SK-N-SH (cell line): ENCODE results near the gene DSG1. TPM values are rescaled to one million over a fixed set of nuclear protein-coding genes. Genes with fewer than 3 reads are reported as not detected.

Experiments used
- CTCF ChIA-PET: fragments of 300-600, 350-600 bp; formaldehyde crosslinking; extraction: SDS; loops from one replicate; lab custom pipeline; 2021; lab: Yijun Ruan, JAX
- POLR2A ChIA-PET: fragments of 350-600 bp; sonication (Branson Sonifier 250); formaldehyde crosslinking; extraction: SDS; loops from one replicate; lab custom pipeline; 2020; ENCODE audit warnings: antibody characterized with exemption, inconsistent platforms; lab: Yijun Ruan, JAX
- DNase-seq: peaks from one replicate; pipeline ENCODE4 v3.0.0; 2012
- H2AFZ ChIP-seq: fragments of 200-600 bp; sonication (generic); 2 replicates; pipeline ENCODE4 v1.8.1; 2016; ENCODE audit warnings: antibody characterized with exemption, mild to moderate bottlenecking, low read depth
- H3F3A ChIP-seq: fragments of 200-600 bp; sonication (generic); replicated peaks from 2 replicates; pipeline ENCODE3; 2016; ENCODE audit warnings: antibody characterized with exemption, mild to moderate bottlenecking; ENCODE audit not compliant: insufficient read depth
- H3K27ac ChIP-seq, 2 experiments: fragments of 200-500 bp in 1 of 2; fragments of 200-600 bp in 1 of 2; sonication (Bioruptor generic) in 1 of 2; sonication (generic), shearing (Covaris generic) in 1 of 2; 2 replicates each; pipeline versions ENCODE4 v1.5.1 to v1.6.1; 2014 to 2016; ENCODE audit warnings: low read depth in 2 of 2, inconsistent platforms in 1 of 2, low read length in 1 of 2, mild to moderate bottlenecking in 1 of 2, mixed read lengths in 1 of 2
- H3K27me3 ChIP-seq: fragments of 200-600 bp; sonication (generic), shearing (Covaris generic); 2 replicates; pipeline ENCODE4 v1.6.1; 2016; ENCODE audit warnings: mixed run types; ENCODE audit not compliant: insufficient read depth
- H3K36me3 ChIP-seq, 2 experiments: fragments of 200-500 bp in 1 of 2; fragments of 200-600 bp in 1 of 2; sonication (Bioruptor generic) in 1 of 2; sonication (generic) in 1 of 2; replicated peaks in 1 of 2; 2 replicates each; pipeline versions ENCODE3 to v1.5.1; 2014 to 2016; ENCODE audit warnings: low read length in 1 of 2, mild to moderate bottlenecking in 1 of 2; ENCODE audit not compliant: insufficient read depth in 2 of 2, control insufficient read depth in 1 of 2
- H3K4me1 ChIP-seq, 2 experiments: fragments of 200-500 bp in 1 of 2; fragments of 200-600 bp in 1 of 2; sonication (Bioruptor generic) in 1 of 2; sonication (generic), shearing (Covaris generic) in 1 of 2; 2 replicates each; pipeline versions ENCODE4 v1.5.1 to v1.6.1; 2014 to 2016; ENCODE audit warnings: low read depth in 1 of 2, low read length in 1 of 2, mixed run types in 1 of 2; ENCODE audit not compliant: insufficient read depth in 2 of 2, control insufficient read depth in 1 of 2
- H3K4me2 ChIP-seq: fragments of 200-600 bp; sonication (generic), shearing (Covaris generic); 2 replicates; pipeline ENCODE4 v1.6.1; 2017; ENCODE audit warnings: mixed run types
- H3K4me3 ChIP-seq, 2 experiments: fragments of 200-500 bp in 1 of 2; fragments of 200-600 bp in 1 of 2; sonication (Bioruptor generic) in 1 of 2; sonication (generic), shearing (Covaris generic) in 1 of 2; 2 replicates each; pipeline versions ENCODE4 v1.5.1 to v1.8.1; 2014 to 2016; ENCODE audit warnings: low read depth in 2 of 2, inconsistent platforms in 1 of 2, low read length in 1 of 2, mild to moderate bottlenecking in 1 of 2, mixed read lengths in 1 of 2, moderate library complexity in 1 of 2
- H3K79me2 ChIP-seq: fragments of 200-600 bp; sonication (generic); 2 replicates; pipeline ENCODE4 v1.8.1; 2017; ENCODE audit warnings: mild to moderate bottlenecking; ENCODE audit not compliant: insufficient read depth
- H3K9ac ChIP-seq: fragments of 200-600 bp; sonication (generic); 2 replicates; pipeline ENCODE4 v1.6.1; 2017; ENCODE audit warnings: mixed run types
- H3K9me2 ChIP-seq: fragments of 200-600 bp; sonication (generic); 2 replicates; pipeline ENCODE4 v1.6.1; 2017; ENCODE audit warnings: mixed run types
- H3K9me3 ChIP-seq: fragments of 200-600 bp; sonication (generic); 2 replicates; pipeline ENCODE4 v1.6.1; 2017; ENCODE audit warnings: mixed run types, mild to moderate bottlenecking, moderate library complexity
- H4K20me1 ChIP-seq: fragments of 200-600 bp; sonication (generic); 2 replicates; pipeline ENCODE4 v1.6.1; 2017; ENCODE audit warnings: mild to moderate bottlenecking, mixed run types; ENCODE audit not compliant: insufficient read depth
- CTCF ChIP-seq: fragments of 200-600 bp; sonication (generic); IDR thresholded peaks from 2 replicates; pipeline ENCODE4 v1.6.1; 2017; ENCODE audit warnings: antibody characterized with exemption, mild to moderate bottlenecking, moderate library complexity
- EP300 ChIP-seq, 2 experiments: IDR thresholded peaks; 2 replicates each; pipeline versions ENCODE4 v1.4.0 to v1.6.1; 2012; ENCODE audit warnings: borderline replicate concordance in 1 of 2, low read depth in 1 of 2, low read length in 1 of 2
- EZH2phosphoT487 ChIP-seq: fragments of 200-600 bp; sonication (generic); IDR thresholded peaks from 2 replicates; pipeline ENCODE4 v1.6.1; 2017; ENCODE audit warnings: low read depth, mixed run types, mild to moderate bottlenecking, antibody characterized with exemption, moderate library complexity, borderline replicate concordance
- FOSL2 ChIP-seq: IDR thresholded peaks from 2 replicates; pipeline ENCODE4 v1.4.0; 2012; ENCODE audit warnings: low read depth, mild to moderate bottlenecking, moderate library complexity, borderline replicate concordance
- GABPA ChIP-seq: IDR thresholded peaks from 2 replicates; pipeline ENCODE4 v1.4.0; 2012; ENCODE audit warnings: low read depth, mild to moderate bottlenecking
- JUND ChIP-seq: IDR thresholded peaks from 2 replicates; pipeline ENCODE4 v1.4.0; 2012
- MEF2A ChIP-seq: IDR thresholded peaks from 2 replicates; pipeline ENCODE4 v1.4.0; 2012; ENCODE audit warnings: low read depth, borderline replicate concordance
- SMC3 ChIP-seq: IDR thresholded peaks from 2 replicates; pipeline ENCODE4 v1.6.1; 2012; ENCODE audit warnings: low read depth, low read length, improper control_type of control experiment
- TAF1 ChIP-seq: IDR thresholded peaks from 2 replicates; pipeline ENCODE4 v1.6.1; 2012; ENCODE audit warnings: low read depth, mild to moderate bottlenecking, low read length, moderate library complexity, borderline replicate concordance
- TCF12 ChIP-seq: IDR thresholded peaks from 2 replicates; pipeline ENCODE4 v1.4.0; 2012
- TEAD4 ChIP-seq: IDR thresholded peaks from 2 replicates; pipeline ENCODE4 v1.4.0; 2012; ENCODE audit warnings: mild to moderate bottlenecking, borderline replicate concordance; ENCODE audit not compliant: insufficient read depth
- USF1 ChIP-seq: IDR thresholded peaks from 2 replicates; pipeline ENCODE4 v1.4.0; 2012; ENCODE audit warnings: low read depth, borderline replicate concordance
- WGBS: methylation state at CpG from one replicate; pipeline ENCODE4 v1.1.6; 2017; ENCODE audit warnings: low lambda C conversion rate; 5-methylcytosine and 5-hydroxymethylcytosine counted together
- polyA plus RNA-seq, 3 experiments: library from polyadenylated mRNA; depleted of rRNA; stranded (reverse); fragments of >200 nt; gene quantifications; 2 replicates each; pipeline ENCODE4 v1.2.3, GENCODE V29; 2012

The DSG1 gene
- polyA plus RNA-seq, 1 of the 3 experiments (the other 2 are of a cell fraction): not detected

GRCh38 chr18:31398191-31398590 lies 80.2 kb downstream of the DSG1 start (continued):
- TF ChIP-seq GABPA: no peak
- no peak for TF ChIP-seq TAF1
- no peak for TF ChIP-seq JUND
- no peak for TF ChIP-seq EZH2phosphoT487

GRCh38 chr18:31399306-31400032 lies 81.5 kb downstream of the DSG1 start:
- H2AFZ ChIP-seq: no peak overlapping the region
- WGBS: 14% methylated on average over 6 of the region's 6 CpGs
- H3K36me3 ChIP-seq: no peaks in the 10 kb centered on the region
- no peaks in the 10 kb centered on the region for H3K9me3 ChIP-seq
- no peak overlapping the region for H3K27ac ChIP-seq
- H4K20me1 ChIP-seq: no peaks in the 10 kb centered on the region
- no peaks in the 10 kb centered on the region for H3K4me1 ChIP-seq
- TF ChIP-seq FOSL2 (no peak), CTCF (no peak), TEAD4 (no peak), USF1 (no peak), SMC3 (no peak), MEF2A (no peak), TCF12 (no peak), EP300 (IDR thresholded peaks at IDR 0.05; ENCODE audit: borderline replicate concordance in 1 of 2, low read depth in 1 of 2, low read length in 1 of 2) (no peak)
- CTCF ChIA-PET: no interaction called here
- no peaks in the 10 kb centered on the region for H3F3A ChIP-seq
- H3K27me3 ChIP-seq: peaks cover 8% of the 10 kb centered on the region; the same call in 1 of the 2 replicates
- H3K9me2 ChIP-seq: no peaks in the 10 kb centered on the region
- H3K9ac ChIP-seq: no peak overlapping the region
- H3K4me2 ChIP-seq: no peak overlapping the region
- POLR2A ChIA-PET: no interaction called here
- H3K4me3 ChIP-seq: no peak overlapping the region
- no peak for DNase-seq
- H3K79me2 ChIP-seq: no peaks in the 10 kb centered on the region
